HUES6 (cell line): ENCODE measurements around the gene CAVIN2.

Experiments used
- H3K27ac ChIP-seq: 2 replicates; pipeline ENCODE4 v1.7.0; 2013; ENCODE audit warnings: low read depth, mild to moderate bottlenecking, low read length, inconsistent platforms
- H3K27me3 ChIP-seq: 2 replicates; pipeline ENCODE4 v1.6.1; 2013; ENCODE audit warnings: low read length; ENCODE audit not compliant: control insufficient read depth, insufficient read depth
- H3K36me3 ChIP-seq: 2 replicates; pipeline ENCODE4 v1.6.1; 2013; ENCODE audit warnings: low read length; ENCODE audit not compliant: control insufficient read depth, insufficient read depth
- H3K4me1 ChIP-seq: 2 replicates; pipeline ENCODE4 v1.6.1; 2013; ENCODE audit warnings: low read length; ENCODE audit not compliant: control insufficient read depth, insufficient read depth
- H3K4me3 ChIP-seq: 2 replicates; pipeline ENCODE4 v1.5.1; 2013; ENCODE audit warnings: low read depth, low read length
- H3K9ac ChIP-seq: one replicate; pipeline ENCODE4 v1.6.1; 2013; ENCODE audit warnings: mild to moderate bottlenecking, low read length
- H3K9me3 ChIP-seq: 2 replicates; pipeline ENCODE4 v1.6.1; 2013; ENCODE audit warnings: low read depth, low read length; ENCODE audit not compliant: control insufficient read depth, insufficient read depth

Gene CAVIN2

GRCh38 chr2:191836853-191837769 lies 9.8 kb downstream of the CAVIN2 start:
- Histone ChIP-seq H3K36me3 (no peaks in the 10 kb centered on the region), H3K9me3 (no peaks in the 10 kb centered on the region), H3K4me3 (no peak overlapping the region), H3K27ac (no peak overlapping the region), H3K27me3 (no peaks in the 10 kb centered on the region), H3K9ac (no peak overlapping the region), H3K4me1 (no peaks in the 10 kb centered on the region)

- H3K4me3 ChIP-seq = no peak overlapping the region
- H3K4me1 ChIP-seq = no peaks in the 10 kb centered on the region
- H3K27ac ChIP-seq = no peak overlapping the region
- no peaks in the 10 kb centered on the region for H3K9me3 ChIP-seq
- H3K9ac ChIP-seq = no peak overlapping the region
- no peaks in the 10 kb centered on the region for H3K27me3 ChIP-seq
- H3K36me3 ChIP-seq = no peaks in the 10 kb centered on the region
Observed at GRCh38 chr2:191836471-191836852, 10.4 kb downstream of the CAVIN2 start.

- no peaks in the 10 kb centered on the region for H3K36me3 ChIP-seq
- no peak overlapping the region for H3K4me3 ChIP-seq
- no peak overlapping the region for H3K9ac ChIP-seq
Observed at GRCh38 chr2:191835539-191836350, 11.1 kb downstream of the CAVIN2 start.

DNA sequence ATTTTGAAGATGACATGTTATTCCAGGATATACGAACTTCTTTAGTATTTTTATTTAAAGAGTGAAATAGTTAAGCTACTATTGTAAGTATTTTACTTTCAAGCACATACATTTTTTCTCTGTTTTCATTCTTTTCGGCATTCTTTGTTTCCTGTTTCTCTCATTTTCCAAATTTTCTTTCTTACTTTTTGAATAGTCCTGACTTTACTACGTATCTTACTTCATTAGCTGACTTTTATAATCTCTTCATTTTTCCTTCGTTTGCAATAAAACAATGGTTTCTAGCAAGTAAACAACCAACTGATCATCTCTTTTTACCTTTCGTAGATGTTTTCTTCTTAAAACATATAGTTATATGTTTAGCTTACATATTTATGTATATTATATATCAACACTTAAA lies 11.8 kb downstream of the CAVIN2 start:
- H3K4me1 ChIP-seq = no peaks in the 10 kb centered on the region
- H3K4me3 ChIP-seq = no peak overlapping the region
- no peaks in the 10 kb centered on the region for H3K36me3 ChIP-seq
- no peaks in the 10 kb centered on the region for H3K27me3 ChIP-seq
- no peak overlapping the region for H3K27ac ChIP-seq
- no peak overlapping the region for H3K9ac ChIP-seq
- no peaks in the 10 kb centered on the region for H3K9me3 ChIP-seq

More at GRCh38 chr2:191835539-191836350, 11.1 kb downstream of the CAVIN2 start:
- H3K9me3 ChIP-seq = no peaks in the 10 kb centered on the region
- no peak overlapping the region for H3K27ac ChIP-seq
- no peaks in the 10 kb centered on the region for H3K4me1 ChIP-seq
- H3K27me3 ChIP-seq = no peaks in the 10 kb centered on the region

DNA sequence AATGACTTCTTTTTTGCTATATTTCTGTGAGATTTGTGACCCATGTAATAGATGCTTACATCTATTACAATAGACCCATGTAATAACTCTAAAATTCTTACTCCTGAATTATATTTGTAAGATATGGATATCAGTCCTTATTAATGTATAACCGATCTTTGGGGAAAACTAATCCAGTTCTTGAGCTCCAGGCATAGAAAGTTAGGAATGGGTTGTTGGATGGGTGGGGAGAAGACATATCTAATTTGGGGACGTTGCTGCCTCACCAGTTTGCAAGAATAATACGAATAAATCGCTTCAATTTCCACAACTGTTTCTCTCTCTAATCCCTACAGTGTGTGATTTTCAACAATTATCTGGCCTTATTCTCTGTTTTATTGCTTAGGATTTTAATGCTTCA lies 13.5 kb downstream of the CAVIN2 start:
- no peak overlapping the region for H3K4me3 ChIP-seq
- H3K27me3 ChIP-seq = no peaks in the 10 kb centered on the region
- H3K36me3 ChIP-seq = no peaks in the 10 kb centered on the region
- no peak overlapping the region for H3K27ac ChIP-seq
- no peaks in the 10 kb centered on the region for H3K9me3 ChIP-seq
- no peaks in the 10 kb centered on the region for H3K4me1 ChIP-seq
- H3K9ac ChIP-seq = no peak overlapping the region

DNA sequence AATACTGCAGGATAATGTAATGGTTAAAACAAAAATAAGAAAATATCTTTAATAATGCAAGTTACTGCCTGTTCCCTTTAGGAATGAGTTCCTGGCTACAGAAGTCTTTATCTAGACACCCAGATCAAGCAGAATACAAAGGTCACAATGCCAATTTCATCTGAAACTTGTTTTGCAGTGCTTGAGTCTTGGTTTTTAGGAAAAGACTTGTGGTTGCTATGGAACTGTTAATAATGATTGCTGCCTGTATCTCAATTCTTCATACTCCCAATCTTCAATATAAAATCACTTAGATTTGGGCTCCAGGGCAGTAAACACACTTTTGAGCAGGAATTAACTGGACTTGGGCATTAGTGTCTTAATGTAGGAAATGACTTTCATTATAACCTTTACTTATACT lies 14.2 kb downstream of the CAVIN2 start:
- H3K4me3 ChIP-seq = no peak overlapping the region
- no peak overlapping the region for H3K27ac ChIP-seq
- H3K4me1 ChIP-seq = no peaks in the 10 kb centered on the region
- no peaks in the 10 kb centered on the region for H3K9me3 ChIP-seq
- no peaks in the 10 kb centered on the region for H3K27me3 ChIP-seq
- no peaks in the 10 kb centered on the region for H3K36me3 ChIP-seq
- H3K9ac ChIP-seq = no peak overlapping the region

- no peak overlapping the region for H3K27ac ChIP-seq
- no peak overlapping the region for H3K9ac ChIP-seq
- no peaks in the 10 kb centered on the region for H3K27me3 ChIP-seq
- no peaks in the 10 kb centered on the region for H3K36me3 ChIP-seq
- H3K4me1 ChIP-seq = no peaks in the 10 kb centered on the region
- no peak overlapping the region for H3K4me3 ChIP-seq
- no peaks in the 10 kb centered on the region for H3K9me3 ChIP-seq
Observed at GRCh38 chr2:191831410-191831994, 15.4 kb downstream of the CAVIN2 start.

DNA sequence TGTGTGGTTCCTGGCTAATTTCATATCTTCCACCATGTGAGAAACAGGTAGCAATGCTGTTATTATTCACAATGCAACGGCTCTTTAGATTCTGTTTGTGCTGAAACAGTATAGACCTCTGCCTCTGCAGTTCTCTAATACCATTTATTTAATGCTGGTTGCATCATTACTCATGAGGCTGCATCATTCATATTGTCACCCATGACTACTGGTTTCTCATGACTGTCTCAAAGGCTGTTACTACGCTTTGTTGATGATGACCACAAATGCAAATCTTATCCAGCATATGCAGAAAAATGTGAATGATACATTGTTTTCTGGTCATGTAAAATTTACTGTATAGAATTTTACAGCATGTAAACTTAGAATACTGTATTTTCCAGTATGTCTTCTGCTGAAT lies 22.5 kb downstream of the CAVIN2 start:
- H3K9ac ChIP-seq = no peak overlapping the region
- H3K4me1 ChIP-seq = no peaks in the 10 kb centered on the region
- no peaks in the 10 kb centered on the region for H3K36me3 ChIP-seq
- H3K27ac ChIP-seq = no peak overlapping the region
- H3K4me3 ChIP-seq = no peak overlapping the region
- no peaks in the 10 kb centered on the region for H3K9me3 ChIP-seq
- H3K27me3 ChIP-seq = no peaks in the 10 kb centered on the region

DNA sequence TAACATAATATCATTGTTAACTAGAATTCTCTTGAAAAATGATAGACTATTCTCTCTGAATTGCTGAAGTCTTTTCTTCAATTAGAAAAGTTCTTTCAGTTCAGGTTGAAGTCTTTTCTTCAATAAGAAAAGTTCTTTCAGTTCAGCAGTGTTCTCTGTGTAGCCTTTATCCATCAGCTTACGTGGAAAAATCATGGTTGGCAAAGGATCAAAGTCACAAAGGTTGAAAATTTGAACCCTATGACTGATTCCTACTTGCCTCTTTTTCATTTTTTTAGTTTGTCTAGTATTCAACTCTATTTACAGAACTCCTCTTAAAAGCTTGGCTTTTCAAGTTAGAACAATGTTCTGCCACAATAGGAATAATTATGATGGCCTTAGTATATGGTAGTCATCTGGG lies 25.8 kb downstream of the CAVIN2 start:
- H3K4me1 ChIP-seq = no peaks in the 10 kb centered on the region
- no peak overlapping the region for H3K4me3 ChIP-seq
- no peak overlapping the region for H3K9ac ChIP-seq
- no peak overlapping the region for H3K27ac ChIP-seq
- no peaks in the 10 kb centered on the region for H3K27me3 ChIP-seq
- H3K9me3 ChIP-seq = no peaks in the 10 kb centered on the region
- no peaks in the 10 kb centered on the region for H3K36me3 ChIP-seq

DNA sequence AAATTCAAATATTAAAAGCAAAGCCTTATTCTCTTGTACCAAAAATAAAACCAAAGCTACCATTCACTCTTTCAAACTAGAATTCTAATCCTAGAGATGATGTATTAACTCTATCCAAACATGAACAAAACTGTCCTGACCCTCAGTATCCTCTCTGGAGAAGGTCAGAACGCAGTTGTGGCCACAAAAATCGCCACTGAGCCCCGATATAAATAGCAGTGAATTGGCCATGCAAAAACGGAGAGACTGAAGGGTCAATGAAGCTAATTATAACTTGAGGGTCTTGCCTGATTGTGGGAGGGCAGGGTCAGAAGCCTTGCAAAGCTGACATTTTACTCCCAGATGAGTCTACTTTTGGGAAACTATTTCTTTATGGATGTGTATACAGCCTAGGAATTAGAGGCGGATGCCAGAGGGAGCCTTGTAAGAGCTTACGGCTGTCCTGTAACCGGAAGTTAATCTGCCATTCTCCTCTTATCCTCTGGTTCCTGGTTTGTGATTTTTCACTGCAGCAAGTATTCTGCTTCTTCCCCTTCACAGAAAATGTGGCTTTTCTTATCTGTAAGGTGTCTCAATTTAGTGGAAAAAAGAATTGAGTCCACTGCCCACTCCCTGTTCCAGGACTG lies 28.1 kb downstream of the CAVIN2 start:
- Histone ChIP-seq H3K27me3 (no peaks in the 10 kb centered on the region), H3K9me3 (no peaks in the 10 kb centered on the region), H3K36me3 (no peaks in the 10 kb centered on the region), H3K4me3 (no peak overlapping the region), H3K4me1 (no peaks in the 10 kb centered on the region), H3K9ac (no peak overlapping the region), H3K27ac (no peak overlapping the region)
